ENCODE results near the gene HS3ST4. TPM values are rescaled to one million over a fixed set of nuclear protein-coding genes. Genes with fewer than 3 reads are reported as not detected.

HS3ST4 gene
- total RNA-seq, result not detected in 2 replicates

- Histone ChIP-seq H3K36me3 (ENCODE audit: control insufficient read depth, insufficient read depth, low read length) (no peaks in the 10 kb centered on the region), H3K27me3 (ENCODE audit: control insufficient read depth, insufficient read depth, low read length) (peaks cover 16% of the 10 kb centered on the region), H3K4me3 (ENCODE audit: low read depth, low read length) (no peak within 1 kb of the TSS)
- FAIRE-seq (no peak), DNase-seq (ENCODE audit: low read depth) (no peak)
- TF ChIP-seq CTCF (IDR thresholded peaks at IDR 0.05; ENCODE audit: insufficient read depth, low read length, severe bottlenecking), result no peak
Measured at GRCh38 chr16:25691519-25692091, at the start of gene HS3ST4. TSS of gene HS3ST4 (plus strand) at chr16:25691959.

GRCh38 chr16:25643633-25644032 is 48.1 kb upstream of the HS3ST4 start:
- Histone ChIP-seq H3K4me3 (ENCODE audit: low read depth, low read length) (no peak overlapping the region), H3K36me3 (ENCODE audit: control insufficient read depth, insufficient read depth, low read length) (no peaks in the 10 kb centered on the region), H3K27me3 (ENCODE audit: control insufficient read depth, insufficient read depth, low read length) (no peaks in the 10 kb centered on the region)
- DNase-seq (ENCODE audit: low read depth), result no peak
- no peak for FAIRE-seq
- no peak for TF ChIP-seq CTCF (IDR thresholded peaks at IDR 0.05; ENCODE audit: insufficient read depth, low read length, severe bottlenecking)

- no peak for FAIRE-seq
- H3K27me3 ChIP-seq (ENCODE audit: control insufficient read depth, insufficient read depth, low read length), result no peaks in the 10 kb centered on the region
- TF ChIP-seq CTCF (IDR thresholded peaks at IDR 0.05; ENCODE audit: insufficient read depth, low read length, severe bottlenecking), result no peak
- H3K4me3 ChIP-seq (ENCODE audit: low read depth, low read length), result no peak overlapping the region
- H3K36me3 ChIP-seq (ENCODE audit: control insufficient read depth, insufficient read depth, low read length), result no peaks in the 10 kb centered on the region
- no peak for DNase-seq (ENCODE audit: low read depth)
Measured at GRCh38 chr16:25656639-25657038, 35.1 kb upstream of the HS3ST4 start.

- no peaks in the 10 kb centered on the region for H3K27me3 ChIP-seq (ENCODE audit: control insufficient read depth, insufficient read depth, low read length)
- no peak overlapping the region for H3K4me3 ChIP-seq (ENCODE audit: low read depth, low read length)
- FAIRE-seq (no peak), DNase-seq (ENCODE audit: low read depth) (no peak)
- no peak for TF ChIP-seq CTCF (IDR thresholded peaks at IDR 0.05; ENCODE audit: insufficient read depth, low read length, severe bottlenecking)
- no peaks in the 10 kb centered on the region for H3K36me3 ChIP-seq (ENCODE audit: control insufficient read depth, insufficient read depth, low read length)
Measured at GRCh38 chr16:25676820-25677219, 14.9 kb upstream of the HS3ST4 start.

GRCh38 chr16:25679511-25679910 is 12.2 kb upstream of the HS3ST4 start:
- DNase-seq (ENCODE audit: low read depth) (no peak), FAIRE-seq (no peak)
- Histone ChIP-seq H3K36me3 (ENCODE audit: control insufficient read depth, insufficient read depth, low read length) (no peaks in the 10 kb centered on the region), H3K27me3 (ENCODE audit: control insufficient read depth, insufficient read depth, low read length) (no peaks in the 10 kb centered on the region), H3K4me3 (ENCODE audit: low read depth, low read length) (no peak overlapping the region)
- no peak for TF ChIP-seq CTCF (IDR thresholded peaks at IDR 0.05; ENCODE audit: insufficient read depth, low read length, severe bottlenecking)
